Spleen (tissue), 7 donors: ENCODE results near the gene TSPAN18.

Experiments
- CTCF ChIP-seq, 11 experiments: fragments of 200-600 bp in 7 of 11; fragments of 450-650 bp in 4 of 11; sonication (generic) in 4 of 11; IDR thresholded peaks in 8 of 11; conservative IDR thresholded peaks in 3 of 11; 1 replicate in 7 of 11; 2 replicates in 4 of 11; pipeline versions ENCODE4 v1.4.0 to v1.8.0; 2016 to 2021; ENCODE audit warnings: antibody characterized with exemption in 11 of 11, inconsistent platforms in 4 of 11, mild to moderate bottlenecking in 1 of 11
- POLR2AphosphoS5 ChIP-seq, 3 donors: sonication (generic); formaldehyde crosslinking; IDR thresholded peaks; one replicate each; pipeline ENCODE4 v1.5.1; 2017; ENCODE audit warnings: antibody characterized with exemption in 3 of 3
- donor health status: DM: no; HTN: no; CAD: no; lungs with moderate emphysema.
- donor health status: DM: no; HTN: no; CAD: no.
- donor health status: DM: no; HTN: no; CAD: no.

GRCh38 chr11:44944181-44944852 lies 217.6 kb downstream of the TSPAN18 start:
- TF ChIP-seq CTCF (IDR thresholded peaks at IDR 0.05 in 8 of 11, conservative IDR thresholded peaks at IDR 0.05 in 3 of 11) (no peak), POLR2AphosphoS5 (IDR thresholded peaks at IDR 0.05) (no peak)
